ENCODE results near the gene HEXA.

Gene HEXA

GRCh38 chr15:72358650-72359171 lies 17.1 kb downstream of the HEXA start:
- no peak for TF ChIP-seq CTCF (IDR thresholded peaks at IDR 0.05; ENCODE audit: low read depth, low read length, missing control alignments)
- H3K4me3 ChIP-seq (ENCODE audit: low read depth, low read length), result no peak overlapping the region
- peak; percentile 43 for DNase-seq (ENCODE audit: low read depth)

- DNase-seq (ENCODE audit: low read depth), result no peak
- H3K4me3 ChIP-seq (ENCODE audit: low read depth, low read length), result no peak overlapping the region
- no peak for TF ChIP-seq CTCF (IDR thresholded peaks at IDR 0.05; ENCODE audit: low read depth, low read length, missing control alignments)
Measured at GRCh38 chr15:72358121-72358520, 17.7 kb downstream of the HEXA start.

- no peak overlapping the region for H3K4me3 ChIP-seq (ENCODE audit: low read depth, low read length)
- no peak for DNase-seq (ENCODE audit: low read depth)
- TF ChIP-seq CTCF (IDR thresholded peaks at IDR 0.05; ENCODE audit: low read depth, low read length, missing control alignments), result no peak
Measured at GRCh38 chr15:72354496-72354895, 21.3 kb downstream of the HEXA start.

GRCh38 chr15:72353266-72353665 lies 22.5 kb downstream of the HEXA start:
- no peak for DNase-seq (ENCODE audit: low read depth)
- H3K4me3 ChIP-seq (ENCODE audit: low read depth, low read length), result no peak overlapping the region
- TF ChIP-seq CTCF (IDR thresholded peaks at IDR 0.05; ENCODE audit: low read depth, low read length, missing control alignments), result no peak

- no peak for DNase-seq (ENCODE audit: low read depth)
- no peak for TF ChIP-seq CTCF (IDR thresholded peaks at IDR 0.05; ENCODE audit: low read depth, low read length, missing control alignments)
- H3K4me3 ChIP-seq (ENCODE audit: low read depth, low read length), result no peak overlapping the region
Measured at GRCh38 chr15:72345806-72346205, 30.0 kb downstream of the HEXA start.

- DNase-seq (ENCODE audit: low read depth), result no peak
- H3K4me3 ChIP-seq (ENCODE audit: low read depth, low read length), result no peak overlapping the region
- no peak for TF ChIP-seq CTCF (IDR thresholded peaks at IDR 0.05; ENCODE audit: low read depth, low read length, missing control alignments)
Measured at GRCh38 chr15:72345280-72345679, 30.5 kb downstream of the HEXA start.

GRCh38 chr15:72344602-72345001 lies 31.2 kb downstream of the HEXA start:
- H3K4me3 ChIP-seq (ENCODE audit: low read depth, low read length), result no peak overlapping the region
- no peak for TF ChIP-seq CTCF (IDR thresholded peaks at IDR 0.05; ENCODE audit: low read depth, low read length, missing control alignments)
- no peak for DNase-seq (ENCODE audit: low read depth)
